Spleen (tissue), 7 donors: Measurements from ENCODE around the gene L1CAM.

ENCODE experiments used
- POLR2A ChIP-seq, 3 donors: fragments of 450-650 bp; IDR thresholded peaks; one replicate each; pipeline ENCODE4 v1.5.1; 2017; ENCODE audit warnings: antibody characterized with exemption in 3 of 3, mild to moderate bottlenecking in 1 of 3
- TF ChIP-seq, protein P1 (sequence below), 11 experiments: fragments of 200-600 bp in 7 of 11; fragments of 450-650 bp in 4 of 11; sonication (generic) in 4 of 11; IDR thresholded peaks in 8 of 11; conservative IDR thresholded peaks in 3 of 11; 1 replicate in 7 of 11; 2 replicates in 4 of 11; pipeline versions ENCODE4 v1.4.0 to v1.8.0; 2016 to 2021; ENCODE audit warnings: antibody characterized with exemption in 11 of 11, inconsistent platforms in 4 of 11, mild to moderate bottlenecking in 1 of 11
- donor health status: DM: no; HTN: no; CAD: no; lungs with moderate emphysema.
- donor health status: DM: no; HTN: no; CAD: no.
- donor health status: DM: no; HTN: no; CAD: no.

DNA sequence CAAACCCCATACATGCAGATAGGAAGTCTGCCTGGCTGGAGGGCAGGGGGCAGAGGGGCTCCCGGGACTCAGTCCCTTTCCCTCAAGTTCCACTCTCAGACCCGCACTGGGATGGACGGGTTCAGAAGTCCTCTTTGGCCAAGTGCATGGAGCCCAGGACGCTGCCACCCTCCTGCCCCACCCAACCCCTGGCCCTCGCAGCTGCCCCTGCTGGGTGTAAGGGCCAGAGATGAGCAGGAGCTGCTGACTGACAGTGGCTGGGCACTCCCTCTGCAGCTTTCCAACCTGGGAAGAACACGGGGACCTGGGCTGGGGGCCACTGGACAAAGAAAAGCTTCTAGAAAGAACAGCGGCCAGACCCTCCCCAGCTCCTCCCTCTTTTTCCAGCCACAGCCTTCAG, 3.4 kb downstream of the L1CAM start:
- TF ChIP-seq, protein P1, sequence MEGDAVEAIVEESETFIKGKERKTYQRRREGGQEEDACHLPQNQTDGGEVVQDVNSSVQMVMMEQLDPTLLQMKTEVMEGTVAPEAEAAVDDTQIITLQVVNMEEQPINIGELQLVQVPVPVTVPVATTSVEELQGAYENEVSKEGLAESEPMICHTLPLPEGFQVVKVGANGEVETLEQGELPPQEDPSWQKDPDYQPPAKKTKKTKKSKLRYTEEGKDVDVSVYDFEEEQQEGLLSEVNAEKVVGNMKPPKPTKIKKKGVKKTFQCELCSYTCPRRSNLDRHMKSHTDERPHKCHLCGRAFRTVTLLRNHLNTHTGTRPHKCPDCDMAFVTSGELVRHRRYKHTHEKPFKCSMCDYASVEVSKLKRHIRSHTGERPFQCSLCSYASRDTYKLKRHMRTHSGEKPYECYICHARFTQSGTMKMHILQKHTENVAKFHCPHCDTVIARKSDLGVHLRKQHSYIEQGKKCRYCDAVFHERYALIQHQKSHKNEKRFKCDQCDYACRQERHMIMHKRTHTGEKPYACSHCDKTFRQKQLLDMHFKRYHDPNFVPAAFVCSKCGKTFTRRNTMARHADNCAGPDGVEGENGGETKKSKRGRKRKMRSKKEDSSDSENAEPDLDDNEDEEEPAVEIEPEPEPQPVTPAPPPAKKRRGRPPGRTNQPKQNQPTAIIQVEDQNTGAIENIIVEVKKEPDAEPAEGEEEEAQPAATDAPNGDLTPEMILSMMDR (IDR thresholded peaks at IDR 0.05 in 8 of 11, conservative IDR thresholded peaks at IDR 0.05 in 3 of 11), result no peak
- no peak for TF ChIP-seq POLR2A (IDR thresholded peaks at IDR 0.05)
